ENCODE data around the gene CKAP2L. TPM values are rescaled to one million over a fixed set of nuclear protein-coding genes. Genes with fewer than 3 reads are reported as not detected.

Gene CKAP2L
- total and polyA plus RNA-seq, 2 experiments from 2014 or later: 16.2 to 30.2 TPM

- TF ChIP-seq CTCF (conservative IDR thresholded peaks at IDR 0.05; ENCODE audit: low read depth in 2 of 2): no peak
- TF ChIP-seq ZNF114 (CRISPR knock-in tag; IDR thresholded peaks at IDR 0.05): no peak
- TF ChIP-seq EZH2phosphoT487 (IDR thresholded peaks at IDR 0.05; ENCODE audit: unreplicated experiment): no peak
- TF ChIP-seq REST (IDR thresholded peaks at IDR 0.05; ENCODE audit: unreplicated experiment): no peak
- TF ChIP-seq JUNB (IDR thresholded peaks at IDR 0.05; ENCODE audit: unreplicated experiment): no peak
Observed at GRCh38 chr2:112811841-112812306, 47.5 kb upstream of the CKAP2L start (continued).

DNA sequence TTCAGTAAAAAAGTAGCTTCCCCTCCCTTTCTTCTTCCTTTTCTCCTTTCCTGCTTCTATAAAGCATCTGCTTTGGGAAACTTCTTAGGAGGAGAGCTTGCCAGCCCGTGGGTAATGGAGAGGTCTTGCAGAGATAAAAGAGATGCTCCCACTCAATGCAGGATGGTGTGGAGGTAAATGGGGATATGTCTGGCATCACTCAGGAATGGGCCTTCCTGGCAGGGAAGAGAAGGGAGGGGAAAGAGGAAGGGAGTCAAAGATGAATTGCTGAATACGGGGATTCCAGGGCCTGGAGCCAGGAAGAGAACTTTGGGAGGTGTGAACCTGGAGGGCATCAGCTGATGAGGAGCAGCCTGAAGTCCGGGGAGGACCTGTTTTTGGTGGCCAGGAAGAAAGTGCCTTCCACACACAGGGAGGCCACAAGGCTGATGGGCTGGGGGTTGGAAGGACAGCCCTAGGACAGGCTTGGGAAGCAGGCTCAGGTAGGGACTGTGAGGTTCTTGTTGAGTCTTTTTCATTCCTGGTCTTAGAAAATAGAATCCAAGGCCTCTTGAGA lies 46.9 kb upstream of the CKAP2L start:
- H3K27ac ChIP-seq (ENCODE audit: low read depth): no peak overlapping the region
- no peak for DNase-seq (ENCODE audit: low spot score)
- peaks cover 5% of the 10 kb centered on the region for H3K27me3 Mint-ChIP-seq (ENCODE audit: insufficient read depth, low read depth, poor library complexity)
- no peak overlapping the region for H3K4me2 ChIP-seq
- no peak overlapping the region for H3K27ac Mint-ChIP-seq
- no peaks in the 10 kb centered on the region for H3K79me2 ChIP-seq (replicated peaks; ENCODE audit: insufficient read depth)
- H3K4me3 Mint-ChIP-seq: no peak overlapping the region
- no peaks in the 10 kb centered on the region for H3F3A ChIP-seq (replicated peaks; ENCODE audit: low read depth)
- H2AFZ ChIP-seq: peak overlapping the region; percentile 67; the same call in 1 of the 2 replicates
- no peaks in the 10 kb centered on the region; the same call in 2 of the 3 replicates for H3K9me3 Mint-ChIP-seq
- H3K36me3 ChIP-seq (ENCODE audit: insufficient read depth): no peaks in the 10 kb centered on the region
- no peaks in the 10 kb centered on the region for H4K20me1 ChIP-seq (replicated peaks; ENCODE audit: insufficient read depth)
- H3K4me3 ChIP-seq: no peak overlapping the region
- H3K36me3 Mint-ChIP-seq (ENCODE audit: low read depth): no peaks in the 10 kb centered on the region
- H3K4me1 ChIP-seq (ENCODE audit: insufficient read depth): peaks cover 22% of the 10 kb centered on the region
- H3K4me1 Mint-ChIP-seq: peaks cover 33% of the 10 kb centered on the region
- H3K9me2 ChIP-seq (ENCODE audit: insufficient read depth): no peaks in the 10 kb centered on the region; the same call in none of the 2 replicates
- no peak for ATAC-seq
- H3K27me3 ChIP-seq (ENCODE audit: insufficient read depth): no peaks in the 10 kb centered on the region
- no peak for TF ChIP-seq ZNF462 (CRISPR knock-in tag; IDR thresholded peaks at IDR 0.05)
- TF ChIP-seq CREB1 (CRISPR knock-in tag; IDR thresholded peaks at IDR 0.05; ENCODE audit: low read depth): no peak
- no peak for TF ChIP-seq EZH2phosphoT487 (IDR thresholded peaks at IDR 0.05; ENCODE audit: unreplicated experiment)
- no peak for TF ChIP-seq POLR2AphosphoS5 (IDR thresholded peaks at IDR 0.05; ENCODE audit: low read depth)
- TF ChIP-seq CTCF (conservative IDR thresholded peaks at IDR 0.05; ENCODE audit: low read depth in 2 of 2): no peak

Data from GM23338 (cell line).